ENCODE measurements around the gene SLC22A31.

DNA sequence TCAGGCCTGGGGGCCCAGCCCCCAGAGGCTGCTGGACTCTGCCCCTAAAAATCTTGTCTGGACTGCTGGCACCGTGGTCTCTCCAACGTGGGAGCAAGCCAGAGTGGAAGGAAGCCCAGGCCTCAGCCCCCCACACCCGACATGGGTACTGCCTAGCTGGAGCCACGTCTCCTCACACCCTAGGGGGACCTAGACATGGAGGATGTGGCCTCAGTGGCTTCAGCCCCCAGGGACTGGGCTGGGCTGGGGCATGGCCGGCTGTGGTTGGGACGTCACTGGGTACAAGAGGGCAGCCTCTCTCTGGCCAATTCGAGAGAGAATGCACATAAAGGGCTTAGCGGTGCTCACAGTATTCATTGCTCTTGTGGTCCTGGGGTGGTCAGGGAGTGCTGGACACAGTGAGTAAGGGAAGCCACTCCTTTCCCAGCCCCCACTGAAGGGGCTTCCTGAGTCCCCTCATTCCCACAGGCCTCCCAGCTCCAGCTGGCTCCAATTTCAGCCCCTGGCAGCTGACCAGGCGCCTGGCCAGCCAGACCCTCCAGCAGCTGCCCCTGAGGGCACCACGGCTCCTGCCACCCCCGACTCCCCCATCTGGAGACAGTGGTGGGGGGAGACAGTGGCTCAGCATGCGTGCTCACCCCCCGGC is 27.7 kb downstream of the SLC22A31 start:
- TF ChIP-seq, protein P1, sequence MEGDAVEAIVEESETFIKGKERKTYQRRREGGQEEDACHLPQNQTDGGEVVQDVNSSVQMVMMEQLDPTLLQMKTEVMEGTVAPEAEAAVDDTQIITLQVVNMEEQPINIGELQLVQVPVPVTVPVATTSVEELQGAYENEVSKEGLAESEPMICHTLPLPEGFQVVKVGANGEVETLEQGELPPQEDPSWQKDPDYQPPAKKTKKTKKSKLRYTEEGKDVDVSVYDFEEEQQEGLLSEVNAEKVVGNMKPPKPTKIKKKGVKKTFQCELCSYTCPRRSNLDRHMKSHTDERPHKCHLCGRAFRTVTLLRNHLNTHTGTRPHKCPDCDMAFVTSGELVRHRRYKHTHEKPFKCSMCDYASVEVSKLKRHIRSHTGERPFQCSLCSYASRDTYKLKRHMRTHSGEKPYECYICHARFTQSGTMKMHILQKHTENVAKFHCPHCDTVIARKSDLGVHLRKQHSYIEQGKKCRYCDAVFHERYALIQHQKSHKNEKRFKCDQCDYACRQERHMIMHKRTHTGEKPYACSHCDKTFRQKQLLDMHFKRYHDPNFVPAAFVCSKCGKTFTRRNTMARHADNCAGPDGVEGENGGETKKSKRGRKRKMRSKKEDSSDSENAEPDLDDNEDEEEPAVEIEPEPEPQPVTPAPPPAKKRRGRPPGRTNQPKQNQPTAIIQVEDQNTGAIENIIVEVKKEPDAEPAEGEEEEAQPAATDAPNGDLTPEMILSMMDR (conservative IDR thresholded peaks at IDR 0.05; ENCODE audit: low read length): no peak
- no peak for TF ChIP-seq EZH2phosphoT487 (IDR thresholded peaks at IDR 0.05; ENCODE audit: borderline replicate concordance, low read depth, low read length)
